K562 (cell line): ENCODE data around the gene PRKG1. TPM values are rescaled to one million over a fixed set of nuclear protein-coding genes. Genes with fewer than 3 reads are reported as not detected.

Experiments used
- ATAC-seq: fragments of 200-7000 bp; cut with Tn5 transposase; 3 replicates; pipeline ENCODE4 v1.9.1; 2020; ENCODE audit warnings: moderate library complexity
- BruUV-seq: library from RNA; stranded (reverse); fragments of 400-500 nt; replicated peaks from 2 replicates; lab custom pipeline; 2021; lab: Mats Ljungman, UMichigan
- CTCF ChIA-PET: fragments of 300-600 bp; formaldehyde crosslinking; extraction: SDS; loops from one replicate; lab custom pipeline; 2021; ENCODE audit warnings: low intra/inter-chr PET ratio; lab: Yijun Ruan, JAX
- POLR2A ChIA-PET: fragments of 300-600, 350-650 bp; sonication (Branson Sonifier 250); formaldehyde crosslinking; extraction: SDS; loops from one replicate; lab custom pipeline; 2021; ENCODE audit warnings: antibody characterized with exemption, inconsistent platforms; lab: Yijun Ruan, JAX
- DNase-seq, 4 experiments: peaks; one replicate each; pipeline versions ENCODE4 v3.0.0 to v3.0.0-alpha.2; 2011 to 2018; ENCODE audit warnings: low spot score in 3 of 4, mixed read lengths in 3 of 4; ENCODE audit errors: extremely low read depth in 1 of 4
- FAIRE-seq: peaks from 2 replicates; lab custom pipeline; 2011; peaks lifted over from hg19 to GRCh38; lab: Jason Lieb, UNC
- H2AFZ ChIP-seq: 2 replicates; pipeline ENCODE4 v1.6.0; 2011; ENCODE audit warnings: low read depth, low read length, control low read depth, inconsistent platforms
- H3K27ac ChIP-seq: fragments of 200-600 bp; 3 replicates; pipeline ENCODE4 v1.8.0; 2011; ENCODE audit warnings: low read depth, mild to moderate bottlenecking, control low read depth, inconsistent platforms, low read length, moderate library complexity, mixed read lengths; ENCODE audit errors: extremely low read depth
- H3K27me3 ChIP-seq, 2 experiments: fragments of 300-600 bp in 1 of 2; 2 replicates in 1 of 2; 3 replicates in 1 of 2; pipeline versions ENCODE4 v1.6.0 to v1.8.0; 2011; ENCODE audit warnings: inconsistent platforms in 2 of 2, low read length in 2 of 2, mild to moderate bottlenecking in 1 of 2, mixed read lengths in 1 of 2, moderate library complexity in 1 of 2; ENCODE audit not compliant: control insufficient read depth in 2 of 2, insufficient read depth in 2 of 2
- H3K36me3 ChIP-seq: fragments of 300-600 bp; 3 replicates; pipeline ENCODE4 v1.8.0; 2011; ENCODE audit warnings: mild to moderate bottlenecking, low read length, inconsistent platforms; ENCODE audit not compliant: control insufficient read depth, insufficient read depth
- H3K4me1 ChIP-seq, 2 experiments: fragments of 200-600 bp in 1 of 2; replicated peaks in 1 of 2; 2 replicates in 1 of 2; 3 replicates in 1 of 2; pipeline versions ENCODE4 v1.5.1 to v1.8.0; 2011; ENCODE audit warnings: inconsistent platforms in 2 of 2, low read length in 2 of 2, mild to moderate bottlenecking in 1 of 2, mixed read lengths in 1 of 2, moderate library complexity in 1 of 2; ENCODE audit not compliant: control insufficient read depth in 2 of 2, insufficient read depth in 2 of 2
- H3K4me2 ChIP-seq: 2 replicates; pipeline ENCODE4 v1.6.1; 2011; ENCODE audit warnings: low read length, control low read depth, inconsistent platforms, mixed read lengths; ENCODE audit not compliant: insufficient read depth
- H3K4me3 ChIP-seq: fragments of 200-600 bp; sonication (generic), shearing (Covaris generic); 2 replicates; pipeline ENCODE4 v1.5.1; 2016; ENCODE audit warnings: control low read depth, inconsistent platforms
- H3K79me2 ChIP-seq: fragments of 200-600 bp; 3 replicates; pipeline ENCODE4 v1.8.0; 2011; ENCODE audit warnings: low read length, inconsistent platforms; ENCODE audit not compliant: control insufficient read depth, insufficient read depth
- H3K9ac ChIP-seq, 2 experiments: 2 replicates each; pipeline versions ENCODE4 v1.6.0 to v1.6.1; 2011; ENCODE audit warnings: low read depth in 2 of 2, low read length in 2 of 2, control low read depth in 1 of 2, inconsistent platforms in 1 of 2, mild to moderate bottlenecking in 1 of 2, mixed read lengths in 1 of 2; ENCODE audit not compliant: insufficient read depth in 1 of 2
- H3K9me1 ChIP-seq: one replicate; pipeline ENCODE4 v1.6.0; 2011; ENCODE audit warnings: inconsistent platforms, mild to moderate bottlenecking, low read length, moderate library complexity; ENCODE audit not compliant: control insufficient read depth, insufficient read depth
- H3K9me3 ChIP-seq: replicated peaks from 2 replicates; pipeline ENCODE4 v1.5.1; 2011; ENCODE audit warnings: low read depth, low read length, inconsistent platforms; ENCODE audit not compliant: control insufficient read depth, insufficient read depth
- H4K20me1 ChIP-seq: replicated peaks from 2 replicates; pipeline ENCODE4 v1.6.1; 2011; ENCODE audit warnings: low read length, inconsistent platforms, mixed read lengths; ENCODE audit not compliant: control insufficient read depth, insufficient read depth
- DEAF1 ChIP-seq: fragments of 450-650 bp; formaldehyde crosslinking; IDR thresholded peaks from 2 replicates; pipeline ENCODE4 v1.4.0; 2020; ENCODE audit warnings: mild to moderate bottlenecking, moderate library complexity
- HBP1 ChIP-seq: fragments of 450-650 bp; formaldehyde crosslinking; IDR thresholded peaks from 2 replicates; pipeline ENCODE4 v1.4.0; 2022; ENCODE audit warnings: missing genetic modification characterization
- RBM17 ChIP-seq: fragments of 200-400 bp; formaldehyde crosslinking; IDR thresholded peaks from 2 replicates; pipeline ENCODE4 v1.6.1; 2017; ENCODE audit warnings: low read depth, mild to moderate bottlenecking, low read length, borderline replicate concordance
- SIX5 ChIP-seq, 2 experiments: IDR thresholded peaks; 2 replicates each; pipeline ENCODE4 v1.6.1; 2011; ENCODE audit warnings: low read length in 2 of 2, borderline replicate concordance in 1 of 2, low read depth in 1 of 2, mild to moderate bottlenecking in 1 of 2, moderate library complexity in 1 of 2; ENCODE audit not compliant: insufficient read depth in 1 of 2
- SRF ChIP-seq, 2 experiments: fragments of 250-450, 450-650 bp in 1 of 2; sonication (Bioruptor Pico) in 1 of 2; sonication (generic) in 1 of 2; formaldehyde crosslinking; IDR thresholded peaks; 2 replicates each; pipeline versions ENCODE4 v1.5.0 to v1.5.1; 2020 to 2022; ENCODE audit warnings: mild to moderate bottlenecking in 1 of 2, missing genetic modification reagents in 1 of 2
- STAT5A ChIP-seq: IDR thresholded peaks from 2 replicates; pipeline ENCODE4 v1.6.1; 2012; ENCODE audit warnings: low read length, inconsistent platforms, borderline replicate concordance
- SUPT5H ChIP-seq: fragments of 450-650 bp; IDR thresholded peaks from 2 replicates; pipeline ENCODE4 v1.6.1; 2016
- ZBTB40 ChIP-seq, 2 experiments: fragments of 450-650 bp in 1 of 2; sonication (generic) in 1 of 2; formaldehyde crosslinking in 1 of 2; IDR thresholded peaks; 2 replicates each; pipeline versions ENCODE4 v1.7.1 to v1.9.0; 2016 to 2022; ENCODE audit warnings: inconsistent platforms in 1 of 2, mild to moderate bottlenecking in 1 of 2, missing genetic modification reagents in 1 of 2
- ZNF57 ChIP-seq: fragments of 450-650 bp; formaldehyde crosslinking; IDR thresholded peaks from 2 replicates; pipeline ENCODE4 v1.4.0; 2020; ENCODE audit warnings: mild to moderate bottlenecking, moderate library complexity
- WGBS: fragments of 100-300 bp; shearing (Covaris generic); methylation state at CpG from one replicate; pipeline ENCODE4 v1.1.6; 2016; ENCODE audit warnings: low coverage, mixed read lengths; ENCODE audit not compliant: insufficient coverage; ENCODE audit errors: missing lambda C conversion rate; 5-methylcytosine and 5-hydroxymethylcytosine counted together
- in situ Hi-C: fragments of 300-500 bp; cut with MboI; formaldehyde crosslinking; loops from 4 replicates; pipeline ENCODE4 v1.15.0; 2018; ENCODE audit warnings: inconsistent platforms, mixed read lengths
- intact Hi-C: fragments of 100-400 bp; cut with micrococcal nuclease; formaldehyde crosslinking; loops from 2 replicates; pipeline ENCODE4 v1.14.2; 2022
- polyA plus RNA-seq, 8 experiments: library from polyadenylated mRNA; depleted of rRNA in 4 of 8; stranded (reverse) in 5 of 8; unstranded in 3 of 8; fragments of >200 nt; fragmentation: Nextera tagmentation in 2 of 8; fragmentation: Illumina TruSeq in 1 of 8; extraction: Ambion mirVana in 2 of 8; extraction: Trizol in 1 of 8; gene quantifications; 2 replicates each; pipeline versions ENCODE4 v1.2.1 to v1.2.3, GENCODE V29; 2011 to 2014; ENCODE audit warnings: inconsistent platforms in 1 of 8, missing spikeins in 1 of 8
- total RNA-seq, 7 experiments: library from RNA; depleted of rRNA in 6 of 7; stranded (reverse); fragments of >200 nt in 6 of 7; fragmentation: Illumina TruSeq in 2 of 7; extraction: Trizol in 2 of 7; gene quantifications; 2 replicates each; pipeline versions ENCODE4 v1.2.1 to v1.2.3, GENCODE V29; 2011 to 2021; ENCODE audit warnings: low replicate concordance in 1 of 7

The PRKG1 gene
- total and polyA plus RNA-seq, 9 of the 15 experiments (the other 6 are each of a cell fraction or from before 2014, with no cell fraction given): 0.22 TPM; not detected in 8

GRCh38 chr10:52098130-52098529, 1023.8 kb downstream of the PRKG1 start:
- FAIRE-seq (no peak), ATAC-seq (no peak), DNase-seq (no peak)
- in situ Hi-C loops (no loop called here), intact Hi-C loops (no loop called here)
- ChIA-PET CTCF (no interaction called here), POLR2A (interaction anchor here (0.6 kb wide), 1 partner anchor 474 kb away, joined by 3 read pairs; no protein-coding TSS in a partner anchor)
- Histone ChIP-seq H3K79me2 (no peaks in the 10 kb centered on the region), H2AFZ (no peak overlapping the region), H3K9me3 (peaks cover 3% of the 10 kb centered on the region; the same call in 1 of the 2 replicates), H3K9ac (no peak overlapping the region), H3K36me3 (no peaks in the 10 kb centered on the region), H3K4me2 (no peak overlapping the region), H4K20me1 (no peaks in the 10 kb centered on the region), H3K4me1 (no peaks in the 10 kb centered on the region), H3K27me3 (no peaks in the 10 kb centered on the region), H3K4me3 (no peak overlapping the region), H3K9me1 (no peaks in the 10 kb centered on the region), H3K27ac (no peak overlapping the region)
- BruUV-seq: no TSS peak
- WGBS: 0% methylated on average over 1 of the region's 1 CpG
- TF ChIP-seq RBM17: no peak
- no peak for TF ChIP-seq SIX5 (IDR thresholded peaks at IDR 0.05; ENCODE audit: borderline replicate concordance in 1 of 2, insufficient read depth in 1 of 2, low read depth in 1 of 2, low read length in 2 of 2)
- TF ChIP-seq SRF (CRISPR knock-in tag; IDR thresholded peaks at IDR 0.05): no peak
- no peak for TF ChIP-seq STAT5A
- no peak for TF ChIP-seq HBP1
- TF ChIP-seq DEAF1 (CRISPR knock-in tag): no peak
- no peak for TF ChIP-seq ZNF57 (CRISPR knock-in tag)
- TF ChIP-seq ZBTB40 (IDR thresholded peaks at IDR 0.05): no peak
- no peak for TF ChIP-seq ZBTB40 (CRISPR knock-in tag; IDR thresholded peaks at IDR 0.05)
- TF ChIP-seq SUPT5H: no peak
